ENCODE results near the gene CCDC93. TPM values are rescaled to one million over a fixed set of nuclear protein-coding genes. Genes with fewer than 3 reads are reported as not detected.
"Not testable (repeated sequence)": the region's sequence is repeated elsewhere in the genome, so short reads cannot be mapped to it uniquely, and the experiment has no call there.

CCDC93 gene
- total RNA-seq, 1 experiment from 2014 or later: 8.5 TPM

- no peak for DNase-seq (ENCODE audit: low spot score)
- in situ Hi-C loops (cut with HindIII; ENCODE audit: low sequenced_read_pairs): no loop called here
Measured at GRCh38 chr2:117935954-117936353, 77.9 kb downstream of the CCDC93 start.

- no peak for DNase-seq (ENCODE audit: low spot score)
- in situ Hi-C loops (cut with HindIII; ENCODE audit: low sequenced_read_pairs): no loop called here
Measured at GRCh38 chr2:117935456-117935855, 78.4 kb downstream of the CCDC93 start.

GRCh38 chr2:117933884-117934354 lies 80.0 kb downstream of the CCDC93 start:
- no peak for DNase-seq (ENCODE audit: low spot score)
- in situ Hi-C loops (cut with HindIII; ENCODE audit: low sequenced_read_pairs): loop anchor here (5.0 kb wide), 1 partner anchor 33 kb away; no protein-coding TSS in a partner anchor

GRCh38 chr2:117931978-117932377 lies 81.9 kb downstream of the CCDC93 start:
- in situ Hi-C loops (cut with HindIII; ENCODE audit: low sequenced_read_pairs): loop anchor here (5.0 kb wide), 1 partner anchor 35 kb away; no protein-coding TSS in a partner anchor
- DNase-seq (ENCODE audit: low spot score): no peak

GRCh38 chr2:117931266-117931665 lies 82.6 kb downstream of the CCDC93 start:
- in situ Hi-C loops (cut with HindIII; ENCODE audit: low sequenced_read_pairs): loop anchor here (5.0 kb wide), 1 partner anchor 36 kb away; no protein-coding TSS in a partner anchor
- DNase-seq (ENCODE audit: low spot score): no peak

GRCh38 chr2:117930775-117931174 lies 83.1 kb downstream of the CCDC93 start:
- in situ Hi-C loops (cut with HindIII; ENCODE audit: low sequenced_read_pairs): loop anchor here (5.0 kb wide), 1 partner anchor 37 kb away; no protein-coding TSS in a partner anchor
- DNase-seq (ENCODE audit: low spot score): no peak

GRCh38 chr2:117923471-117923870 lies 90.4 kb downstream of the CCDC93 start:
- DNase-seq (ENCODE audit: low spot score); in situ Hi-C loops (cut with HindIII; ENCODE audit: low sequenced_read_pairs): not testable (repeated sequence)

- no peak for DNase-seq (ENCODE audit: low spot score)
- in situ Hi-C loops (cut with HindIII; ENCODE audit: low sequenced_read_pairs): no loop called here
Measured at GRCh38 chr2:117921520-117921919, 92.3 kb downstream of the CCDC93 start.

- DNase-seq (ENCODE audit: low spot score): no peak
- in situ Hi-C loops (cut with HindIII; ENCODE audit: low sequenced_read_pairs): no loop called here
Measured at GRCh38 chr2:117918608-117919007, 95.3 kb downstream of the CCDC93 start.

GRCh38 chr2:117917223-117917917 lies 96.5 kb downstream of the CCDC93 start:
- in situ Hi-C loops (cut with HindIII; ENCODE audit: low sequenced_read_pairs): no loop called here
- DNase-seq (ENCODE audit: low spot score): no peak

- in situ Hi-C loops (cut with HindIII; ENCODE audit: low sequenced_read_pairs): no loop called here
Measured at GRCh38 chr2:117902933-117903332, 110.9 kb downstream of the CCDC93 start.

GRCh38 chr2:117888897-117889296 lies 125.0 kb downstream of the CCDC93 start:
- no peak for DNase-seq (ENCODE audit: low spot score)
- in situ Hi-C loops (cut with HindIII; ENCODE audit: low sequenced_read_pairs): no loop called here

More at GRCh38 chr2:117902933-117903332, 110.9 kb downstream of the CCDC93 start:
- no peak for DNase-seq (ENCODE audit: low spot score)

- no peak for DNase-seq (ENCODE audit: low spot score)
- in situ Hi-C loops (cut with HindIII; ENCODE audit: low sequenced_read_pairs): no loop called here
Measured at GRCh38 chr2:117885308-117885707, 128.6 kb downstream of the CCDC93 start.

- in situ Hi-C loops (cut with HindIII; ENCODE audit: low sequenced_read_pairs): no loop called here
- no peak for DNase-seq (ENCODE audit: low spot score)
Measured at GRCh38 chr2:117879003-117879402, 134.9 kb downstream of the CCDC93 start.

- DNase-seq (ENCODE audit: low spot score): no peak
- in situ Hi-C loops (cut with HindIII; ENCODE audit: low sequenced_read_pairs): no loop called here
Measured at GRCh38 chr2:117875786-117876185, 138.1 kb downstream of the CCDC93 start.

Other genes with a start within 250 kb of the CCDC93 start
- 43.3 and 63.8 TPM in 2 replicates for gene DDX18, start 199.4 kb downstream of the CCDC93 start, total RNA-seq (2014; rRNA removed; shearing (Covaris generic))
- 2.5 and 15.1 TPM in 2 replicates for gene INSIG2, start 74.4 kb upstream of the CCDC93 start, total RNA-seq (2014; rRNA removed; shearing (Covaris generic))

All from G401 (cell line).